IPS-18c (cell line): ENCODE measurements around the gene DNAJC13.
"Not testable (repeated sequence)": the region's sequence is repeated elsewhere in the genome, so short reads cannot be mapped to it uniquely, and the experiment has no call there.

Experiments
- H3K4me3 ChIP-seq: 2 replicates; pipeline ENCODE4 v1.7.0; 2013; ENCODE audit warnings: low read depth, mild to moderate bottlenecking, low read length, moderate library complexity; ENCODE audit not compliant: insufficient read depth
- H3K9me3 ChIP-seq: one replicate; pipeline ENCODE4 v1.6.1; 2013; ENCODE audit warnings: mild to moderate bottlenecking, low read length, moderate library complexity; ENCODE audit not compliant: control insufficient read depth, insufficient read depth

Gene DNAJC13

GRCh38 chr3:132396776-132397175 is 20.5 kb upstream of the DNAJC13 start:
- H3K4me3 ChIP-seq, H3K9me3 ChIP-seq: not testable (repeated sequence)

GRCh38 chr3:132399054-132399929 is 18.0 kb upstream of the DNAJC13 start:
- Histone ChIP-seq H3K4me3 (no peak overlapping the region), H3K9me3 (no peaks in the 10 kb centered on the region)

GRCh38 chr3:132401255-132401654 is 16.0 kb upstream of the DNAJC13 start:
- no peaks in the 10 kb centered on the region for H3K9me3 ChIP-seq
- H3K4me3 ChIP-seq, result no peak overlapping the region

GRCh38 chr3:132404276-132404675 is 13.0 kb upstream of the DNAJC13 start:
- Histone ChIP-seq H3K9me3 (no peaks in the 10 kb centered on the region), H3K4me3 (no peak overlapping the region)

GRCh38 chr3:132405188-132405587 is 12.1 kb upstream of the DNAJC13 start:
- H3K9me3 ChIP-seq, result no peaks in the 10 kb centered on the region
- H3K4me3 ChIP-seq, result no peak overlapping the region

- no peaks in the 10 kb centered on the region for H3K9me3 ChIP-seq
- no peak overlapping the region for H3K4me3 ChIP-seq
Measured at GRCh38 chr3:132405609-132406299, 11.5 kb upstream of the DNAJC13 start.

- Histone ChIP-seq H3K4me3 (no peak overlapping the region), H3K9me3 (no peaks in the 10 kb centered on the region)
Measured at GRCh38 chr3:132406587-132406986, 10.7 kb upstream of the DNAJC13 start.

GRCh38 chr3:132407025-132407424 is 10.3 kb upstream of the DNAJC13 start:
- Histone ChIP-seq H3K4me3 (no peak overlapping the region), H3K9me3 (no peaks in the 10 kb centered on the region)

GRCh38 chr3:132414841-132415240 is 2.5 kb upstream of the DNAJC13 start:
- no peak overlapping the region for H3K4me3 ChIP-seq
- no peaks in the 10 kb centered on the region for H3K9me3 ChIP-seq

- no peaks in the 10 kb centered on the region for H3K9me3 ChIP-seq
- no peak overlapping the region for H3K4me3 ChIP-seq
Measured at GRCh38 chr3:132416161-132416560, 1.1 kb upstream of the DNAJC13 start.

GRCh38 chr3:132417695-132418411 is 551 bp downstream of the DNAJC13 start:
- Histone ChIP-seq H3K9me3 (no peaks in the 10 kb centered on the region), H3K4me3 (peak overlapping the region; percentile 100)

GRCh38 chr3:132418916-132419315 is 1.6 kb downstream of the DNAJC13 start:
- no peak overlapping the region for H3K4me3 ChIP-seq

GRCh38 chr3:132421832-132422231 is 4.5 kb downstream of the DNAJC13 start:
- no peak overlapping the region for H3K4me3 ChIP-seq
- no peaks in the 10 kb centered on the region for H3K9me3 ChIP-seq

More at GRCh38 chr3:132418916-132419315, 1.6 kb downstream of the DNAJC13 start:
- H3K9me3 ChIP-seq, result no peaks in the 10 kb centered on the region

- Histone ChIP-seq H3K9me3 (no peaks in the 10 kb centered on the region), H3K4me3 (no peak overlapping the region)
Measured at GRCh38 chr3:132422531-132422930, 5.2 kb downstream of the DNAJC13 start.

- H3K4me3 ChIP-seq, result no peak overlapping the region
- H3K9me3 ChIP-seq, result no peaks in the 10 kb centered on the region
Measured at GRCh38 chr3:132432639-132433038, 15.3 kb downstream of the DNAJC13 start.

- H3K9me3 ChIP-seq, result no peaks in the 10 kb centered on the region
- no peak overlapping the region for H3K4me3 ChIP-seq
Measured at GRCh38 chr3:132433121-132433520, 15.8 kb downstream of the DNAJC13 start.

GRCh38 chr3:132435224-132435910 is 18.1 kb downstream of the DNAJC13 start:
- Histone ChIP-seq H3K4me3 (no peak overlapping the region), H3K9me3 (no peaks in the 10 kb centered on the region)
